ENCODE data around the gene MID1IP1. TPM values are rescaled to one million over a fixed set of nuclear protein-coding genes. Genes with fewer than 3 reads are reported as not detected.

MID1IP1 gene
- 59.2 and 66.5 TPM in 2 replicates for total RNA-seq (2014; rRNA removed; shearing (Covaris generic))

- DNase-seq (ENCODE audit: low spot score) = peak; percentile 77
Measured at GRCh38 chrX:38800981-38801845, at the start of gene MID1IP1. TSS of gene MID1IP1 (plus strand) at chrX:38801459. CDS start at chrX:38804947, 3,488 bp downstream.

- DNase-seq (ENCODE audit: low spot score) = peak; percentile 67
Measured at GRCh38 chrX:38754102-38754790, 47.0 kb upstream of the MID1IP1 start.

GRCh38 chrX:38754818-38755718 is 46.2 kb upstream of the MID1IP1 start:
- no peak for DNase-seq (ENCODE audit: low spot score)

- DNase-seq (ENCODE audit: low spot score) = no peak
Measured at GRCh38 chrX:38760883-38761282, 40.4 kb upstream of the MID1IP1 start.

GRCh38 chrX:38768079-38768478 is 33.2 kb upstream of the MID1IP1 start:
- DNase-seq (ENCODE audit: low spot score) = peak; percentile 23

GRCh38 chrX:38770152-38770551 is 31.1 kb upstream of the MID1IP1 start:
- no peak for DNase-seq (ENCODE audit: low spot score)

GRCh38 chrX:38774249-38774648 is 27.0 kb upstream of the MID1IP1 start:
- no peak for DNase-seq (ENCODE audit: low spot score)

- no peak for DNase-seq (ENCODE audit: low spot score)
Measured at GRCh38 chrX:38796946-38797345, 4.3 kb upstream of the MID1IP1 start.

- DNase-seq (ENCODE audit: low spot score) = no peak
Measured at GRCh38 chrX:38798956-38799355, 2.3 kb upstream of the MID1IP1 start.

GRCh38 chrX:38799995-38800580 is 1.2 kb upstream of the MID1IP1 start:
- DNase-seq (ENCODE audit: low spot score) = no peak

- DNase-seq (ENCODE audit: low spot score) = no peak
Measured at GRCh38 chrX:38803243-38803587, 2.0 kb downstream of the MID1IP1 start.

GRCh38 chrX:38803588-38804431 is 2.6 kb downstream of the MID1IP1 start:
- peak; percentile 70 for DNase-seq (ENCODE audit: low spot score)

- no peak for DNase-seq (ENCODE audit: low spot score)
Measured at GRCh38 chrX:38804432-38804681, 3.1 kb downstream of the MID1IP1 start.

- DNase-seq (ENCODE audit: low spot score) = peak; percentile 20
Measured at GRCh38 chrX:38804682-38805431, 3.6 kb downstream of the MID1IP1 start.

- DNase-seq (ENCODE audit: low spot score) = peak; percentile 43
Measured at GRCh38 chrX:38805432-38806389, 4.5 kb downstream of the MID1IP1 start.

- DNase-seq (ENCODE audit: low spot score) = no peak
Measured at GRCh38 chrX:38806875-38807621, 5.8 kb downstream of the MID1IP1 start.

- no peak for DNase-seq (ENCODE audit: low spot score)
Measured at GRCh38 chrX:38807873-38808272, 6.6 kb downstream of the MID1IP1 start.
